Stimulated activated effector memory CD8-positive, alpha-beta T cell treated with anti-CD3 and anti-CD28 coated beads, Interleukin-12 subunit alpha, Interleukin-12 subunit beta, amount 100 ng/mL, for 72 hours (primary cell): ENCODE measurements around the gene GNPTG.

Experiments used
- ATAC-seq: fragments of 150-1000 bp; cut with Tn5 transposase; 2 replicates; pipeline ENCODE4 v1.10.0; 2021
- DNase-seq, 2 donors: peaks; one replicate each; pipeline ENCODE4 v3.0.0; 2021 to 2022; ENCODE audit warnings: low spot score in 2 of 2
- H3K27ac Mint-ChIP-seq: one replicate; pipeline ENCODE4 v1.8.0; 2022; ENCODE audit warnings: mild to moderate bottlenecking, mixed read lengths
- H3K36me3 Mint-ChIP-seq: one replicate; pipeline ENCODE4 v1.8.0; 2022; ENCODE audit warnings: mild to moderate bottlenecking, mixed read lengths
- H3K4me1 Mint-ChIP-seq: one replicate; pipeline ENCODE4 v1.8.0; 2022; ENCODE audit warnings: mixed read lengths
- H3K4me3 Mint-ChIP-seq: one replicate; pipeline ENCODE4 v1.8.0; 2022; ENCODE audit warnings: mild to moderate bottlenecking, mixed read lengths
- H3K9me3 Mint-ChIP-seq: one replicate; pipeline ENCODE4 v1.8.0; 2022; ENCODE audit warnings: mixed read lengths

GNPTG gene

DNA sequence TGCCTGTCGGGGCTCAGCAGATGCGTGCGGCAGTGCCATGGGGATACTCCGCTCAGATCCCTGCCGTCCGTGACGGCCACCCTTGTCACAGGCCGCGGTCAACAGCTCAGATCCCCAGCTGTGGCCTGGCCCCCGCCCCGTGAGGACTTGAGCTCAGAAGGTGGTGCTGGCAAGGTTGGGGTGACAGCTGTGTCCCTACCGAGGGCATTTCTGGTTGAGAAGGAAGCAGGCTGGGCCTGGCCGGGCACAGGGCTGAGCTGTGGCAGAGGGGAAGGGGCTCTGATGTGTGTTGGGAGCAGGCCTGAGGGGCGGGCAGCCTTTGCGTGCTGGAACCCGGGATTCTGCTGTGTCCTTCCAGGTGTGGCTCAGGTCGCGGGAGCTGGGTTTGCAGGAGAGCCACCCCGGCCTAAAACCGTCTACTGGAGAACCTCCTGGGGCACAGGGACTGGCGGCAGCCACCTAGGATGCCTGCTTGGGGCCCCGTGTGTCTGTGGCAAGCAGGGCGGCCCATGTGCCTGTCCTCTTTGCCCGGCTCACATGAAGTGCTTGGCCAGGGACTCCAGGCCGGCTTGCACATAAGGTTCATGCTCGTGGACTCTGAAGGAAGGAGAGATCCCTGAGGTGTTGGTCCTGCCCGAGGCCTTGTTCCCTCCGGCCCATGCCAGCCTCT lies 37.2 kb upstream of the GNPTG start:
- H3K27ac Mint-ChIP-seq = peak overlapping the region; percentile 80
- ATAC-seq = no peak
- no peak overlapping the region for H3K4me3 Mint-ChIP-seq
- H3K4me1 Mint-ChIP-seq = peaks cover 42% of the 10 kb centered on the region
- peaks cover 97% of the 10 kb centered on the region for H3K36me3 Mint-ChIP-seq
- no peak for DNase-seq
- no peaks in the 10 kb centered on the region for H3K9me3 Mint-ChIP-seq

DNA sequence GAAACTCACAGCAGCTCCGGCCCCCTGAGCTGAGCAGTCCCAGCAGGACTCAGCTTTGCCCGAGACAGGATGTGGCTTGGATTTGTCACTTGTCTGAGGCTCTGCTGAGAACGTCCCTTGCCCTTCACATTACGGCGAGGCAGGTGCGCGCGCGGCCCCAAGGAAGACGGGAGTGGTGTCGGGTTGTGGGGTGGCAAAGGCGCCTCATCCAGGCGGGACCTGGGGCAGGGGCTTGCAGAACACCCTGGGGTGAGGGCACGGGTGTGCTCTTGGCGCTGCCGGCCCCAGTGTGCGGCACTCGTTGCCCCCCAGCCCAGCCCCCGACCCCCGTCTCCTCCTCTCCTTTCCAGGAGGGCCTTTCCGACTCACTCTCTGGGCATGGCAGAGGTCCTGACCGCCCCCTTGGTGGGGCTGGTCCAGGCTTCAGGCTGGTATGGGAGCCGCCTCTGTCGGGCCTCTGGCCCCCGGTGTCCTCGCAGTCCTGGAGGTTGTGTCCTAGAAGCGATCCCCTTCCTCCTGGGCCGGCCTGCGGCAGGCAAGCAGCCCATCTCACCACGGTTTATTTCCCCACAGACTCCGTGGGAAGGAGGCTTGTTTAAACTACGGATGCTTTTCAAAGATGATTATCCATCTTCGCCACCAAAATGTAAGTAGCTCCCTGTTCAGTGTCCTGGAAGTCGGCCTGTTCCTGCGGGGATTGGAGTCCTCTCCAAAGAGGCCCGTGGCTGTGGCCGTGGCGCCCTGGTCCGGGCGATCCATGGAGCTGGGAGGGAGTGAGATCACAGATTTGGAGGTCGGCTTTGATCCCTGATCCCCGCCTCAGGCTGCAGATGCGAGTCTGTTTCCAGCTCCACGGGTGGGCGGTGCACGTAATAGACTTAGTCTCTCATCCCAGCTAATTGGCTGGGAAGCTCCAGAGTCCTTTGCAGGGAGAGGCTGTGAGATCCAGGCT lies 36.4 kb upstream of the GNPTG start:
- no peak for ATAC-seq
- Mint-ChIP-seq H3K4me1 (peaks cover 38% of the 10 kb centered on the region), H3K4me3 (no peak overlapping the region), H3K27ac (no peak overlapping the region), H3K36me3 (peaks cover 100% of the 10 kb centered on the region), H3K9me3 (no peaks in the 10 kb centered on the region)
- DNase-seq = no peak

DNA sequence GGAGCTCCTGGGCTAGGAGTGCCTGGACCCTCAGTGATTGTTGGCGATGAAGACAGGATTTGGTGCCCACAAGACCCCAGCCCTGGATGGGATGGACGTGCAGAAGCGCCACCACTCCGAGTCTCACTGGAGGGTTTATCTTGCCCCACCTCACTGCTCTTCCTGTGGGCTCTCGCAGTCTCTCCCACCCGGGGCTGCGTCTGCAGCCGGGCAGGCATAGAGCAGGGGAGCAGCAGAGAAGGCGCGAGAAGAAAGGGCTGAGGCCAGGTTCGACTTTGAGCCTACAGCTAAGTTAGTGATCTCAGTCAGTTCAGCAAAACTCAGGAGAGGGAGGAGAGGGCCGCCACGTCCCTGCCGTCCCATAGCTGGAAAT lies 35.7 kb upstream of the GNPTG start:
- no peak for DNase-seq
- ATAC-seq = no peak
- H3K4me3 Mint-ChIP-seq = no peak overlapping the region
- no peaks in the 10 kb centered on the region for H3K9me3 Mint-ChIP-seq
- H3K36me3 Mint-ChIP-seq = peaks cover 100% of the 10 kb centered on the region
- no peak overlapping the region for H3K27ac Mint-ChIP-seq
- H3K4me1 Mint-ChIP-seq = peaks cover 32% of the 10 kb centered on the region

DNA sequence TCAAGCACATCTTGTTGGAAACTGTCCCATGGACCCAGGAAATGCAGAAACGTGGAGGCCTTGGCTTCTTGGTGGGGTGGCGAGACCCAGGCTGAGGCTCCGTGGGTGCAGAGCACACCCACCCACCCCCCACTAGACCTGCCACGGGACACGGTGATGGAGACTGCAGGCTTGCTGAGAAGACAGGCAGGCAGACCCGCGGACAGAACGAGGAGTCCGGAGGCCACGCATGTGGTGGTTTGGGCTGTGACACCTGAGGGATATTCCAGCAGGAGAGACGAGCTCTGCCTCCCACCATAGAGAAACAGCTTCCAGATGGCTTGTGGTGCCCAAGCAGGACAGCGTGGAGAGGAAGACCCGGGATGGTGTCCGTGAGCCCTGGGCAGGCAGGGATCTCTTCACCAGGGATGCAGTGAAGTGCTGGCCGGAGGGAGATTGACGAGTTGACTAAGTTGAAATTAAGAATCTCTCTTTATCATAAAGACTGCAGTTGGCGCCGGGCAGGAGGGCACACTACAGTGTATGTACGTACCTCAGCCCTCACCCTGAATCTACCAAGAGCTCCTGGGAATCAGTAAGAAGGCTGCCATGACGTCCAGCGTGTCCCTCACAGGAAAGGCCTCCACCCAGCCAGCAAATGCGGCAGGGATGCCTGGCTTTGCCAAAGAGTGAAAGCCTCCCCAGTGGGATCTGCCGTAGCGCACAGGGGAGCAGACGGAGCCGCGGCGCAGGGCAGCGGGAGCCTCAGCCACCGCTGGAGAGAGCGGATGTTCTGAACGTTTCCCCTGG lies 34.1 kb upstream of the GNPTG start:
- no peak overlapping the region for H3K4me3 Mint-ChIP-seq
- H3K4me1 Mint-ChIP-seq = peaks cover 20% of the 10 kb centered on the region
- peak overlapping the region; percentile 37 for H3K27ac Mint-ChIP-seq
- H3K9me3 Mint-ChIP-seq = no peaks in the 10 kb centered on the region
- DNase-seq = no peak
- H3K36me3 Mint-ChIP-seq = peaks cover 100% of the 10 kb centered on the region
- ATAC-seq = no peak

DNA sequence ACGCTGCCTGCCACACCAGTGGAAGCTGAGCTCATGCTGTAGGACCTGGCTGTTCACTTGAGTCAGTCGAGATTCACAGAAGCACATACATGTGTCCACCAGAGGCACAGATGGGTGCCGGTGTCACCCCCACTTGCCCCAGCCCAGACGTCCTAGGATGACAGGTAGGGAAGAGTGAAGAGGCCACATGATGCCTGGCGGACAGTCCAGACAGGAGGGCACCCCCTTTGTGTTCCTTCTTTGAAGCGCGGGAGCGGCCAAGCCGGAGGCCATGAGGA lies 33.5 kb upstream of the GNPTG start:
- peaks cover 15% of the 10 kb centered on the region for H3K4me1 Mint-ChIP-seq
- H3K36me3 Mint-ChIP-seq = peaks cover 100% of the 10 kb centered on the region
- no peak for ATAC-seq
- peak overlapping the region; percentile 37 for H3K27ac Mint-ChIP-seq
- H3K4me3 Mint-ChIP-seq = no peak overlapping the region
- no peaks in the 10 kb centered on the region for H3K9me3 Mint-ChIP-seq
- DNase-seq = no peak

DNA sequence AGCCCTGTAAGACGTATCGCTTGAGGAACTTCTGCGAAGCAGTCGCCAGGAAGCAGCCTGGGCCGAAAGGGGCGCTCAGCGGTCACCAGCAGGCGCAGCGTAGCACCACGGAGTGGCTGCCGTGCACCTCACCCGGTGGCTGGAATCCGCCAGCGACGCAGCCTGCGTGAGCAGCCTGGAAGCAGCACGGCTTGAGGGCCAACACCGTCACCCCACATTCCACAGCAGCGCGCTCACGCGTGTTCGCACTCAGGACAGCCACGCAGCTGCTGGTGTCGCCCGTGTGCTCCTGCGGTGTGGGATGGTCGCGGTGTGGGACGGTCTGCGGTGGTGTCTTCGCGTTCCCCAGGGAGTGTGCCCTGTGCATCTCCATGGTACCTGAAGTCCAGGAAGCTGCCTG lies 32.7 kb upstream of the GNPTG start:
- Mint-ChIP-seq H3K27ac (no peak overlapping the region), H3K9me3 (no peaks in the 10 kb centered on the region), H3K4me1 (peaks cover 14% of the 10 kb centered on the region), H3K36me3 (peaks cover 100% of the 10 kb centered on the region), H3K4me3 (no peak overlapping the region)
- no peak for ATAC-seq
- no peak for DNase-seq

DNA sequence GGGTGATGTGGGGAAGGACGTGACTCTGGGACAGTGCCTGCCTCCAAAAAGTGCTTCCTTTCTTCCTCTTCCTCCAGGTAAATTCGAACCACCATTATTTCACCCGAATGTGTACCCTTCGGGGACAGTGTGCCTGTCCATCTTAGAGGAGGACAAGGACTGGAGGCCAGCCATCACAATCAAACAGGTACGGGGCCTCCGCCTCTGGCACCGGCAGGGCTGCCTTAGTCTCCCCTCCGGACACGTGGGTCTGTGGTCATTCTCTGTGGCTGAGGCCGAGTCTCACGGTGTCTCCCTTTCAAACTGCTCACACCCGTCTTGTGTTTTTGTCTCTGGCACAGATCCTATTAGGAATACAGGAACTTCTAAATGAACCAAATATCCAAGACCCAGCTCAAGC lies 31.6 kb upstream of the GNPTG start:
- H3K4me3 Mint-ChIP-seq = no peak overlapping the region

DNA sequence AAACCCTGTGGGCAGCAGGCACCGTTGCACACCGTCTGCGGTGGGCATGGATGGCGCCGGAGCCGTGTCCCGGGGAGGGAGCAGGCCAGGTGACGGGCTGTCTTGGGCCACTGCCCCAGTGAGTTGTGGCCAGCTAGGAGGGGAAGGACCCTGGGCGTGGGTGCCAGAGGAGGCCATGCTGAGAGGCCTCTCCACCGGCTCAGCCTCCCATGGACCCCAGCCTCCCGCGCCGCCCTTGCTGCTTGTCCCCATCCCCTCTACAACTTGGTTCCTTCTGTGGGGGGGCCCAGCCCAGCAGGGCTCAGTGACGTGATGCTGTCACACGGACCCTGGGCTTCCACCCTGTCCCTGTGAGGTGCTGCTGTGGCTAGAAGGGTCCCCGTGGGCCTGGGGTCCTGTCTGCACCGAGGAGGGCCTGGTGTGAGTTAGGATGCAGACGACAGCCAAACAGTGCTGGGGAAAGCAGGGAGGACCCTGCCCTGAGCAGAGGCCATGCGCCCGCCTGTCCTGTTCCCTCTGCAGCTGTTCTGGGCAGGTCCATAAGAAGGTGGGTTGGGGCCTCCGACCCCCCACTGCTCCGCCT lies 31.0 kb upstream of the GNPTG start:
- Mint-ChIP-seq H3K27ac (no peak overlapping the region), H3K4me1 (peaks cover 14% of the 10 kb centered on the region), H3K36me3 (peaks cover 100% of the 10 kb centered on the region), H3K4me3 (no peak overlapping the region), H3K9me3 (no peaks in the 10 kb centered on the region)
- ATAC-seq (no peak), DNase-seq (no peak)

More for the DNA sequence above, 31.6 kb upstream of the GNPTG start:
- Mint-ChIP-seq H3K36me3 (peaks cover 100% of the 10 kb centered on the region), H3K4me1 (peaks cover 14% of the 10 kb centered on the region), H3K9me3 (no peaks in the 10 kb centered on the region), H3K27ac (no peak overlapping the region)
- ATAC-seq (no peak), DNase-seq (no peak)

DNA sequence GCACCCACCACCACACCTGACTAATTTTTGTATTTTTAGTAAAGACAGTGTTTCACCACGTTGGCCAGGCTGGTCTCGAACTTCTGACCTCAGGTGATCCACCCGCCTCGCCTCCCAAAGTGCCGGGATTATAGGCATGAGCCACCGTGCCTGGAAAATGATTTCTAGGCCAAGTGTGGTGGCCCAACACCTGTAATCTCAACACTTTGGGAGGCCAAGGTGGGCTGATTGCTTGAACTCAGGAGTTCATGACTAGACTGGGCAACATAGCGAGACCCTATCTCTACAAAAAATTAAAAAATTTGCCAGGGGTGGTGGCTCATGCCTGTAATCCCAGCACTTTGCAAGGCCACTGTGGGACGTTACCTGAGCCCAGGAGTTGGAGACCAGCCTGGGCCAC lies 29.3 kb upstream of the GNPTG start:
- Mint-ChIP-seq H3K4me3 (no peak overlapping the region), H3K36me3 (peaks cover 93% of the 10 kb centered on the region), H3K27ac (no peak overlapping the region), H3K4me1 (peaks cover 12% of the 10 kb centered on the region), H3K9me3 (no peaks in the 10 kb centered on the region)
- DNase-seq (no peak), ATAC-seq (no peak)

DNA sequence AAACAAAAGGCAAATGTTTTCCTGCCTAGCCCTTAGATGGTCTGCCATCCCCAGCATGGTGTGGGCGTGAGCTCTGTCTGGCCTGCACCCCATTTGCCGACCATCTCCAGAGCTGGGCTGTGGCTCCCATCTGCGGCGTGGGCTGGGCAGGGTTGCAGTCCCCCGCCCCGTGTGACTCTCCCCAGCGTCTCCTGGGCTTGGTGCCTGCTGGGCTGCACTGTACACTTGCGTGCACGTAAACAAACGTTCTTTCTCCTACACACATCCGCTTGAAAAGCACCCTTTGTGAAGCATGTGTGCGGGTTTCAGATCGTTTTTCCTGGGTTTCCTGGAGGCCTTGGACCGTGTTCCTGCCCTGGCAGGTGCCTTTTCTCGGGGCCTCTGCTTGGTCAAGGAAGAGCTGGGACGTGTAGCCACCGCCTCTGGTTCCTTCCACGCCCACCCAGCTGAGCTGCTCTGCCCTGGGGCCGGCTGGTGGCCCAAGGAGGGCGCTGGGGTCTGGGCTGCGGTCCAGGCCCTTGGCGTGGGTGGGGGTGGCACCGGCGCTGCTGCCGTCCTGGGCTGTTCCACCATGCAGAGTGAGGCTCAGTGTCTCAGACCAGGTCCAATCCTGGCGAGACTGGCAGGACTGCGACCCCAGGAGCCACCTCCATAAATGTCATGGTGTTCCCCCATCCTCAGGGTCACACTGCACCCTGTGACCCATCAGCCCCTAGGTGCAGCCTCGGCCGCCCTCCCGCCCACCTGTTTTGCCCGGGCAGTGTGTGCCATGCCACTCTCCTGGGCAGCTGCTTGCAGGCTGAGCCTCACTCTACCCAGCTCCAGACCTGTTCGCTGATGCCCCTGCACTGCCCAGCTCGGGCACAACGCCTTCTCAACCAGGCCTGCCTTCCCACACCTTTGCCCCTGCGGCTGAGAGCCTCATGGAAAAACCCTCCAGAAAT lies 28.2 kb upstream of the GNPTG start:
- no peak for DNase-seq
- no peak for ATAC-seq
- Mint-ChIP-seq H3K27ac (no peak overlapping the region), H3K4me3 (no peak overlapping the region), H3K4me1 (peaks cover under 1% of the 10 kb centered on the region), H3K9me3 (no peaks in the 10 kb centered on the region), H3K36me3 (peaks cover 81% of the 10 kb centered on the region)

DNA sequence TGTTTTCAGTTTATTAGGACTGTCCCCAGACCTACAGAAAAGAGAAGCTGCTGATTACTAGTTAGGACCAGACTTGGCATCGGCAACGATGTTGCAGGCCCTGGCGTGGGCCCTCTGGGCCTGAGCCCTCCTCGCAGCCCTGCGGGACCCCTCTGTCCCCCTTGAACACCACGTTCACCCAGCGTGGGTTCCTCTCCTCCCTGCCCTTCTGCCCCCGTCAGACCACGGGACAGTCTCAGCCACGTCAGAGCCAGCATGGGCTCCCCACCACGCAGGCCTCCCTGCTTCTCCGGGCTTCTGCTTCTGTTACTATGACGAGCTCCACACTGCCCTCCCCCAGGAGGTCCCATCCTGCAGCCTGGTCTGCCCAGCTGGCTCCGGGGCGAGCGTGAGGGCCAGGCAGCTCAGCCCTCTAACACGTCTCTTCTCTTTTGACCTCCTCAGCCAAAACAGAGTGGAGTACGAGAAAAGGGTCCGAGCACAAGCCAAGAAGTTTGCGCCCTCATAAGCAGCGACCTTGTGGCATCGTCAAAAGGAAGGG lies 27.4 kb upstream of the GNPTG start:
- no peak overlapping the region for H3K4me3 Mint-ChIP-seq
- H3K9me3 Mint-ChIP-seq = no peaks in the 10 kb centered on the region
- H3K4me1 Mint-ChIP-seq = no peaks in the 10 kb centered on the region
- DNase-seq (no peak), ATAC-seq (no peak)
- no peak overlapping the region for H3K27ac Mint-ChIP-seq
- H3K36me3 Mint-ChIP-seq = peaks cover 73% of the 10 kb centered on the region

DNA sequence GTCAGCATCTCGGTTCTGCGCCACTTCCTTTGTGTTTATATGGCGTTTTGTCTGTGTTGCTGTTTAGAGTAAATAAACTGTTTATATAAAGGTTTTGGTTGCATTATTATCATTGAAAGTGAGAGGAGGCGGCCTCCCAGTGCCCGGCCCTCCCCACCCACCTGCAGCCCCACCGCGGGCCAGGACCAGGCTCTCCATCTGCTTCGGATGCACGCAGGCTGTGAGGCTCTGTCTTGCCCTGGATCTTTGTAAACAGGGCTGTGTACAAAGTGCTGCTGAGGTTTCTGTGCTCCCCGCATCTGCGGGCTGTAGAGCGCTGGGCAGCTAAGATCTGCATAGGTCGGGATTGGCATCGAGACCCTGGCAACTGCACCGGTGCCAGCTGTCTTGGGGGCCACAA lies 26.5 kb upstream of the GNPTG start:
- no peak overlapping the region for H3K4me3 Mint-ChIP-seq
- H3K36me3 Mint-ChIP-seq = peaks cover 64% of the 10 kb centered on the region
- H3K27ac Mint-ChIP-seq = no peak overlapping the region
- DNase-seq (no peak), ATAC-seq (no peak)
- H3K4me1 Mint-ChIP-seq = no peaks in the 10 kb centered on the region
- H3K9me3 Mint-ChIP-seq = no peaks in the 10 kb centered on the region

DNA sequence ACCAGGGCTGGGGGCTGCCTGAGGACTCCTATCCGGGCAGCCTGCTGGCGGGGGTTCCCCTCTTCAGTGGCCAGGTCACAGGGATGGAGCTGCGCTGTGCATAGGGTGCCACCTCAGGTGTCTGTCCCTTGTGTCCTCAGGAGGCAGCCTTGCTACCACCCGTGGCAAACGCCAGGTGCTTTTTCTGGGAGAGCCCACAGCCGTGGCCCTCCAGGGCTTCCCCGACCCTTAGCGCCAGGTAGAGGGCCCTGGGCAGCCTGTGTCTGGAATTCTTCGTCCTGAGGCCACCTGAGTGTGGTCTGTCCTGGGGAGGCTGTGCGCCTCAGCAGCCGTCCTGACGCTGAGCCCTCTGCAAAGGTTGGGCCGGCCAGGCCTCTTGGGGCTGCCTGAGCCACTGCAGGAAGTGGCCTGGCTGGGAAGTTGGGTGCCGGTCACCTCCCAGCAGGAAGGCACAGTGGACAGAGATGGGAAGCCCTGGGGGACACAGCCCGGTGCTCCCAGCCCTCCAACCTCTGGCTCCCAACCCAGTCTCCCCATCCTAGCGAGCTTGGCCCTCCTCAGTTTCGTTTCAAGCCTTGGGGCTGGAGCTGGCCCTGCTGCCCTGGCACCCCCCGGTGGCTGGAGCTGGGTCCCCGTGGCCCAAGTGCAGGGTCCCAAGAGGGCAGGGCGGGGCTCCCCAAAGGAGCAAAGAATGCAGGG lies 25.9 kb upstream of the GNPTG start:
- ATAC-seq = peak; percentile 36
- no peak for DNase-seq
- H3K27ac Mint-ChIP-seq = no peak overlapping the region
- H3K4me3 Mint-ChIP-seq = no peak overlapping the region
- H3K9me3 Mint-ChIP-seq = no peaks in the 10 kb centered on the region
- no peaks in the 10 kb centered on the region for H3K4me1 Mint-ChIP-seq
- H3K36me3 Mint-ChIP-seq = peaks cover 59% of the 10 kb centered on the region

DNA sequence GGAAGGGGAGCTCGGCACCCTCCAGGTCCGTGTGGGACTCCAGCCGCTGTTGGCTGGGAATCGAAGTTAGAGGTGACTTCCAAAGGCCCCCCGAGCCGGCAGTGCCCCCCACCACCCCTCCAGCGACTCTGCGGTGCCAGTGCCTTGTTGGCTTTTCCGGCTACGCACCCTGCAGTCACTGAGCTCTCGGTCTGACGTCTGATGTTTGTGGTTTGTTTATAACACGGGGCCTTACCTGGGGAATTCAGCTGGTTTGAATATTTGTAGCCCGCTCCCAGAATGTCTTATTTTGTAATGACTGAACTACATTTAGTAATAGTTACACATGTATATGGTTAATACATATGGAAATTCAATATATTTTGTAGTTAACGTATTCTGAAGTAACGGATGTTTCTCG lies 25.3 kb upstream of the GNPTG start:
- H3K36me3 Mint-ChIP-seq = peaks cover 53% of the 10 kb centered on the region
- H3K9me3 Mint-ChIP-seq = no peaks in the 10 kb centered on the region
- DNase-seq (no peak), ATAC-seq (no peak)
- H3K4me3 Mint-ChIP-seq = no peak overlapping the region
- H3K27ac Mint-ChIP-seq = no peak overlapping the region
- H3K4me1 Mint-ChIP-seq = peaks cover 4% of the 10 kb centered on the region
